HL-60 (cell line): ENCODE measurements around the gene GLB1L.

Experiments
- DNase-seq, 2 experiments: peaks; one replicate each; pipeline ENCODE4 v3.0.0-alpha.2; 2010 to 2020; ENCODE audit warnings: low read depth in 1 of 2, low spot score in 1 of 2
- H3K27ac ChIP-seq: fragments of 250-450 bp; sonication (Bioruptor Pico); replicated peaks from 2 replicates; pipeline ENCODE4 v1.5.1; 2020; ENCODE audit warnings: mild to moderate bottlenecking, moderate library complexity
- H3K27me3 ChIP-seq: fragments of 250-450 bp; sonication (Bioruptor Pico); 2 replicates; pipeline ENCODE4 v1.5.1; 2021; ENCODE audit warnings: mild to moderate bottlenecking, moderate library complexity; ENCODE audit not compliant: insufficient read depth, poor library complexity, severe bottlenecking
- H3K4me3 ChIP-seq: replicated peaks from 2 replicates; pipeline ENCODE4 v1.5.1; 2011; ENCODE audit warnings: mild to moderate bottlenecking, control low read depth, low read length; ENCODE audit not compliant: insufficient read depth
- GABPA ChIP-seq: IDR thresholded peaks from 2 replicates; pipeline ENCODE4 v1.6.1; 2012; ENCODE audit warnings: low read depth
- POLR2AphosphoS5 ChIP-seq: IDR thresholded peaks from 2 replicates; pipeline ENCODE4 v1.6.1; 2012; ENCODE audit warnings: low read depth
- SPI1 ChIP-seq: IDR thresholded peaks from 2 replicates; pipeline ENCODE4 v1.6.1; 2012; ENCODE audit warnings: low read depth, mild to moderate bottlenecking, borderline replicate concordance
- TF ChIP-seq, protein P1 (sequence below): IDR thresholded peaks from 2 replicates; pipeline ENCODE4 v1.6.1; 2012; ENCODE audit warnings: low read depth; ENCODE audit not compliant: insufficient replicate concordance
- TF ChIP-seq, protein P2 (sequence below): IDR thresholded peaks from one replicate; pipeline ENCODE4 v1.5.1; 2011; ENCODE audit warnings: low read length, control low read depth, inconsistent platforms; ENCODE audit not compliant: insufficient read depth

The GLB1L gene

DNA sequence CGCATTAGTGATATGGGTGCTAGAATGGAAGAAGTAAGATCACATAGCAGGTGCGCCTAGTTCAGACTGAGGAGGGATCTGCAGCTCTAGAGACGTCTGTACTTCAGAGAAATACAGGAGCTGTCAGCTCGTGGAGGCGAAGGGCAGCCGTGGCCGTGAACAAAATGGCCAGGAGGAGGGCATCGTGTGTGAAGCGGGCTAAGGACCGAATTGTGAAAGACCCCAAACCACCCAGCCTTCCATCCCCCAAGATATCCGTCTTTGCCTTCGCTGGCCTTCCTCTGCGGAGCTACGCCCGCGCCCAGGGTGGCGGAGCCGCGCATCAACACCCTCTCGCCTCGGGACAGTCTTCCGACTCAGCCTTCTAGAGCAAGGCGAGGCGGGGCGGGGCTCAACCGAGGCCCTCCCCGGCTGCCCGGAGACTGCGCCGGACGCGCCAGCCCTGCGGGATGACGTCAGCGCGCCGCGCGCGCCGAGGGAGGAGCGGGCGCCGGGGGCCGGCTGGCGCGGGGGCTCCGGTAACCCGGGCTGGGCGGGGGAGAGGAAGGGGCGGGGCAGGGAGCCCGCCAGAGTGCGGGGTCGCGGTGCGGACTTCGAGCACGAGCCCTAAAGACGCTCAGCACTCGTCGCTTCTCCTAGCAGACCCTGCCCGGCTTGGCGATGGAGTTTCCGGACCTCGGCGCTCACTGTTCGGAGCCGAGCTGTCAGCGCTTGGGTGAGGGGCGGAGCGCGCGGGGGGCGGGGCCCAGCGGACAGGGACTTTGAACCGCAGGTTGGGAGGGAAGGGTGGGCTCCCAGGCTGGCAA, 38.7 kb downstream of the GLB1L start, which contains the start of gene ZFAND2B:
ZFAND2B (plus strand) TSS at position 455 of the 806 bp plus-strand sequence; CDS start at position 661, 206 bp downstream.
- Histone ChIP-seq H3K27ac (peak within 1 kb of the TSS; percentile 65), H3K27me3 (no peaks in the 10 kb centered on the region), H3K4me3 (peak within 1 kb of the TSS; percentile 75)
- DNase-seq, result peak; percentile 79 to 91
- TF ChIP-seq POLR2AphosphoS5, result peak; percentile 93
- TF ChIP-seq, protein P1, sequence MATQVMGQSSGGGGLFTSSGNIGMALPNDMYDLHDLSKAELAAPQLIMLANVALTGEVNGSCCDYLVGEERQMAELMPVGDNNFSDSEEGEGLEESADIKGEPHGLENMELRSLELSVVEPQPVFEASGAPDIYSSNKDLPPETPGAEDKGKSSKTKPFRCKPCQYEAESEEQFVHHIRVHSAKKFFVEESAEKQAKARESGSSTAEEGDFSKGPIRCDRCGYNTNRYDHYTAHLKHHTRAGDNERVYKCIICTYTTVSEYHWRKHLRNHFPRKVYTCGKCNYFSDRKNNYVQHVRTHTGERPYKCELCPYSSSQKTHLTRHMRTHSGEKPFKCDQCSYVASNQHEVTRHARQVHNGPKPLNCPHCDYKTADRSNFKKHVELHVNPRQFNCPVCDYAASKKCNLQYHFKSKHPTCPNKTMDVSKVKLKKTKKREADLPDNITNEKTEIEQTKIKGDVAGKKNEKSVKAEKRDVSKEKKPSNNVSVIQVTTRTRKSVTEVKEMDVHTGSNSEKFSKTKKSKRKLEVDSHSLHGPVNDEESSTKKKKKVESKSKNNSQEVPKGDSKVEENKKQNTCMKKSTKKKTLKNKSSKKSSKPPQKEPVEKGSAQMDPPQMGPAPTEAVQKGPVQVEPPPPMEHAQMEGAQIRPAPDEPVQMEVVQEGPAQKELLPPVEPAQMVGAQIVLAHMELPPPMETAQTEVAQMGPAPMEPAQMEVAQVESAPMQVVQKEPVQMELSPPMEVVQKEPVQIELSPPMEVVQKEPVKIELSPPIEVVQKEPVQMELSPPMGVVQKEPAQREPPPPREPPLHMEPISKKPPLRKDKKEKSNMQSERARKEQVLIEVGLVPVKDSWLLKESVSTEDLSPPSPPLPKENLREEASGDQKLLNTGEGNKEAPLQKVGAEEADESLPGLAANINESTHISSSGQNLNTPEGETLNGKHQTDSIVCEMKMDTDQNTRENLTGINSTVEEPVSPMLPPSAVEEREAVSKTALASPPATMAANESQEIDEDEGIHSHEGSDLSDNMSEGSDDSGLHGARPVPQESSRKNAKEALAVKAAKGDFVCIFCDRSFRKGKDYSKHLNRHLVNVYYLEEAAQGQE, result no peak

GRCh38 chr2:219205981-219206327, 39.3 kb downstream of the GLB1L start:
- no peak for DNase-seq
- Histone ChIP-seq H3K4me3 (peak overlapping the region; percentile 75), H3K27ac (peak overlapping the region; percentile 64), H3K27me3 (no peaks in the 10 kb centered on the region)
- TF ChIP-seq, protein P1, result no peak
- TF ChIP-seq, protein P2, sequence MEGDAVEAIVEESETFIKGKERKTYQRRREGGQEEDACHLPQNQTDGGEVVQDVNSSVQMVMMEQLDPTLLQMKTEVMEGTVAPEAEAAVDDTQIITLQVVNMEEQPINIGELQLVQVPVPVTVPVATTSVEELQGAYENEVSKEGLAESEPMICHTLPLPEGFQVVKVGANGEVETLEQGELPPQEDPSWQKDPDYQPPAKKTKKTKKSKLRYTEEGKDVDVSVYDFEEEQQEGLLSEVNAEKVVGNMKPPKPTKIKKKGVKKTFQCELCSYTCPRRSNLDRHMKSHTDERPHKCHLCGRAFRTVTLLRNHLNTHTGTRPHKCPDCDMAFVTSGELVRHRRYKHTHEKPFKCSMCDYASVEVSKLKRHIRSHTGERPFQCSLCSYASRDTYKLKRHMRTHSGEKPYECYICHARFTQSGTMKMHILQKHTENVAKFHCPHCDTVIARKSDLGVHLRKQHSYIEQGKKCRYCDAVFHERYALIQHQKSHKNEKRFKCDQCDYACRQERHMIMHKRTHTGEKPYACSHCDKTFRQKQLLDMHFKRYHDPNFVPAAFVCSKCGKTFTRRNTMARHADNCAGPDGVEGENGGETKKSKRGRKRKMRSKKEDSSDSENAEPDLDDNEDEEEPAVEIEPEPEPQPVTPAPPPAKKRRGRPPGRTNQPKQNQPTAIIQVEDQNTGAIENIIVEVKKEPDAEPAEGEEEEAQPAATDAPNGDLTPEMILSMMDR, result no peak
- TF ChIP-seq POLR2AphosphoS5 (no peak), SPI1 (no peak), GABPA (no peak)

- TF ChIP-seq POLR2AphosphoS5 (no peak), SPI1 (no peak), GABPA (no peak)
- TF ChIP-seq, protein P2, result no peak
- TF ChIP-seq, protein P1, result no peak
- DNase-seq, result no peak
- Histone ChIP-seq H3K27me3 (no peaks in the 10 kb centered on the region), H3K4me3 (no peak overlapping the region), H3K27ac (no peak overlapping the region)
Measured at GRCh38 chr2:219205165-219205538, 40.1 kb downstream of the GLB1L start.
